ENCODE measurements around the gene EXD3. TPM values are rescaled to one million over a fixed set of nuclear protein-coding genes. Genes with fewer than 3 reads are reported as not detected.
A peak's percentile ranks its signal among the peaks of the same experiment; 100 is the strongest.

Gene EXD3
- total and polyA plus RNA-seq, 9 of the 15 experiments (the other 6 are each of a cell fraction or from before 2014, with no cell fraction given), result 0.29 to 12.5 (median 3.9) TPM

GRCh38 chr9:137302449-137303150 lies 120.4 kb downstream of the EXD3 start (continued):
- TF ChIP-seq CHD7 (IDR thresholded peaks at IDR 0.05; ENCODE audit: low read depth, low read length), result no peak
- no peak for TF ChIP-seq TOE1 (IDR thresholded peaks at IDR 0.05; ENCODE audit: borderline replicate concordance)
- TF ChIP-seq TOE1 (CRISPR knock-in tag; IDR thresholded peaks at IDR 0.05; ENCODE audit: borderline replicate concordance, low read depth), result no peak
- no peak; the same call in 1 of the 2 replicates for TF ChIP-seq HCFC1 (IDR thresholded peaks at IDR 0.05; ENCODE audit: low read depth, low read length)
- no peak for TF ChIP-seq ATF4 (CRISPR knock-in tag; IDR thresholded peaks at IDR 0.05)
- no peak for TF ChIP-seq GABPA (tag; conservative IDR thresholded peaks at IDR 0.05; ENCODE audit: low read depth)
- no peak for TF ChIP-seq ZKSCAN3 (CRISPR knock-in tag; IDR thresholded peaks at IDR 0.05)
- TF ChIP-seq ZC3H8 (IDR thresholded peaks at IDR 0.05), result no peak
- TF ChIP-seq JUNB (CRISPR knock-in tag; conservative IDR thresholded peaks at IDR 0.05), result no peak
- TF ChIP-seq ZBTB1 (CRISPR knock-in tag; IDR thresholded peaks at IDR 0.05; ENCODE audit: borderline replicate concordance, low read depth), result no peak; the same call in 1 of the 2 replicates
- TF ChIP-seq PCBP1 (IDR thresholded peaks at IDR 0.05; ENCODE audit: low read depth, low read length, poor library complexity, severe bottlenecking), result no peak
- no peak for TF ChIP-seq ILK (tag; IDR thresholded peaks at IDR 0.05; ENCODE audit: borderline replicate concordance, low read depth)
- no peak for TF ChIP-seq ATF3 (IDR thresholded peaks at IDR 0.05)
- peak; percentile 39; the same call in 1 of the 2 replicates for TF ChIP-seq ATF3 (CRISPR knock-in tag; conservative IDR thresholded peaks at IDR 0.05)
- TF ChIP-seq CTBP1 (IDR thresholded peaks at IDR 0.05; ENCODE audit: borderline replicate concordance), result no peak; the same call in 1 of the 2 replicates
